Gastrocnemius medialis (tissue), 4 donors: ENCODE data around the gene SYT9.

Experiments
- POLR2A ChIP-seq, 2 donors: fragments of 450-650 bp; IDR thresholded peaks; one replicate each; pipeline ENCODE4 v1.6.1; 2017; ENCODE audit warnings: antibody characterized with exemption in 2 of 2, mild to moderate bottlenecking in 2 of 2, moderate library complexity in 2 of 2
- TF ChIP-seq, protein P1 (sequence below), 5 experiments: fragments of 450-650 bp in 3 of 5; fragments of 200-600 bp in 2 of 5; sonication (generic) in 2 of 5; IDR thresholded peaks in 4 of 5; conservative IDR thresholded peaks in 1 of 5; 1 replicate in 4 of 5; 2 replicates in 1 of 5; pipeline ENCODE4 v1.5.1; 2016 to 2019; ENCODE audit warnings: antibody characterized with exemption in 5 of 5, mild to moderate bottlenecking in 3 of 5, moderate library complexity in 3 of 5

- TF ChIP-seq, protein P1, sequence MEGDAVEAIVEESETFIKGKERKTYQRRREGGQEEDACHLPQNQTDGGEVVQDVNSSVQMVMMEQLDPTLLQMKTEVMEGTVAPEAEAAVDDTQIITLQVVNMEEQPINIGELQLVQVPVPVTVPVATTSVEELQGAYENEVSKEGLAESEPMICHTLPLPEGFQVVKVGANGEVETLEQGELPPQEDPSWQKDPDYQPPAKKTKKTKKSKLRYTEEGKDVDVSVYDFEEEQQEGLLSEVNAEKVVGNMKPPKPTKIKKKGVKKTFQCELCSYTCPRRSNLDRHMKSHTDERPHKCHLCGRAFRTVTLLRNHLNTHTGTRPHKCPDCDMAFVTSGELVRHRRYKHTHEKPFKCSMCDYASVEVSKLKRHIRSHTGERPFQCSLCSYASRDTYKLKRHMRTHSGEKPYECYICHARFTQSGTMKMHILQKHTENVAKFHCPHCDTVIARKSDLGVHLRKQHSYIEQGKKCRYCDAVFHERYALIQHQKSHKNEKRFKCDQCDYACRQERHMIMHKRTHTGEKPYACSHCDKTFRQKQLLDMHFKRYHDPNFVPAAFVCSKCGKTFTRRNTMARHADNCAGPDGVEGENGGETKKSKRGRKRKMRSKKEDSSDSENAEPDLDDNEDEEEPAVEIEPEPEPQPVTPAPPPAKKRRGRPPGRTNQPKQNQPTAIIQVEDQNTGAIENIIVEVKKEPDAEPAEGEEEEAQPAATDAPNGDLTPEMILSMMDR (IDR thresholded peaks at IDR 0.05 in 4 of 5, conservative IDR thresholded peaks at IDR 0.05 in 1 of 5), result no peak
- no peak for TF ChIP-seq POLR2A (IDR thresholded peaks at IDR 0.05)
These were observed 2.1 kb downstream of the SYT9 start for GRCh38 chr11:7253800-7254199.
